ENCODE measurements around the gene SERTM1. TPM values are rescaled to one million over a fixed set of nuclear protein-coding genes. Genes with fewer than 3 reads are reported as not detected.

SERTM1 gene
- total and polyA plus RNA-seq, 10 of the 15 experiments (the other 5 are each of a cell fraction or from before 2014, with no cell fraction given) = not detected

DNA sequence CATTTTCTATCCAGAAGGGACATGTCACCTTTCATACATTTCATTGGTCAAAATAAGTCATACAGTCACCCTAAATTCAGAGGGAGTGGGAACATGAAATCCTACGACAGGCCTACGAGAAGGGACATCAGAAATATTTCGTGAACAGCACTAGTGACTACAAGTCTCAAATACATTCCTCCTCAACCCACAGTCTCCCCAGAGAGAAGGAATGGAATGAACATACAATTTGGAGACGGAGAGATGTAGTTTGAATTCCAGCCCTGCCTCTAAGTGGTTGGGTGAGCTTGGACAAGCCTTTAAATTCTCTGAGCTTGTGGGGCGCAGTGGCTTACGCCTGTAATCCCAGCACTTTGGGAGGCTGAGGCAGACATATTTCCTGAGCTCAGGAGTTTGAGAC is 9.9 kb downstream of the SERTM1 start:
- no peaks in the 10 kb centered on the region for H3K36me3 ChIP-seq (ENCODE audit: control insufficient read depth in 2 of 2, insufficient read depth in 2 of 2, low read length in 1 of 2)
- CTCF ChIA-PET = no interaction called here
- in situ Hi-C loops (cut with MboI) (no loop called here), intact Hi-C loops (cut with micrococcal nuclease; ENCODE audit: unreplicated experiment) (no loop called here)
- H4K20me1 ChIP-seq (ENCODE audit: control insufficient read depth, insufficient read depth) = no peaks in the 10 kb centered on the region
- H3K79me2 ChIP-seq (ENCODE audit: control insufficient read depth, insufficient read depth, low read length) = no peaks in the 10 kb centered on the region
- POLR2A ChIA-PET = no interaction called here
- ATAC-seq (no peak), DNase-seq (ENCODE audit: low read depth, low spot score) (no peak), FAIRE-seq (peak; percentile 7)
- whole genome bisulfite sequencing (ENCODE audit: insufficient coverage, insufficient replicate concordance, low lambda C conversion rate, missing lambda C conversion rate) = 33% methylated on average over 6 of the region's 6 CpGs
- SMC1A ChIA-PET (ENCODE audit: uncharacterized antibody, unreplicated experiment) = no interaction called here
- BruUV-seq (replicated peaks) = no TSS peak
- no peaks in the 10 kb centered on the region for H3K4me1 ChIP-seq (ENCODE audit: control insufficient read depth, insufficient read depth, low read length)
- no peak overlapping the region for H3K9ac ChIP-seq (ENCODE audit: control insufficient read depth, insufficient read depth, low read length)
- RAD21 ChIA-PET (ENCODE audit: unreplicated experiment) = no interaction called here
- H2AFZ ChIP-seq (ENCODE audit: control insufficient read depth, low read depth, low read length) = no peak overlapping the region
- H3K9me3 ChIP-seq (replicated peaks; ENCODE audit: control insufficient read depth, insufficient read depth, low read length) = no peaks in the 10 kb centered on the region
- H3K4me2 ChIP-seq (ENCODE audit: control insufficient read depth, insufficient read depth) = no peak overlapping the region
- no peak overlapping the region for H3K4me3 ChIP-seq
- H3K27ac ChIP-seq (ENCODE audit: control insufficient read depth, insufficient read depth) = no peak overlapping the region
- no peaks in the 10 kb centered on the region for H3K27me3 ChIP-seq (replicated peaks in 1 of 2; ENCODE audit: control insufficient read depth in 2 of 2, insufficient read depth in 2 of 2, low read length in 1 of 2)
- TF ChIP-seq ESRRA (IDR thresholded peaks at IDR 0.05; ENCODE audit: low read length) (no peak), SIN3A (IDR thresholded peaks at IDR 0.05; ENCODE audit: low read depth, low read length) (no peak), YBX1 (IDR thresholded peaks at IDR 0.05) (no peak), PML (IDR thresholded peaks at IDR 0.05; ENCODE audit: low read length) (no peak), HDGF (IDR thresholded peaks at IDR 0.05) (no peak), SMC3 (IDR thresholded peaks at IDR 0.05; ENCODE audit: borderline replicate concordance, low read length) (no peak), RAD51 (IDR thresholded peaks at IDR 0.05) (no peak), SIX5 (IDR thresholded peaks at IDR 0.05; ENCODE audit: low read depth, low read length, severe bottlenecking) (no peak), MXI1 (IDR thresholded peaks at IDR 0.05; ENCODE audit: low read depth, low read length) (no peak), BACH1 (IDR thresholded peaks at IDR 0.05; ENCODE audit: borderline replicate concordance) (no peak), NBN (IDR thresholded peaks at IDR 0.05) (no peak)
- TF ChIP-seq, protein P1, sequence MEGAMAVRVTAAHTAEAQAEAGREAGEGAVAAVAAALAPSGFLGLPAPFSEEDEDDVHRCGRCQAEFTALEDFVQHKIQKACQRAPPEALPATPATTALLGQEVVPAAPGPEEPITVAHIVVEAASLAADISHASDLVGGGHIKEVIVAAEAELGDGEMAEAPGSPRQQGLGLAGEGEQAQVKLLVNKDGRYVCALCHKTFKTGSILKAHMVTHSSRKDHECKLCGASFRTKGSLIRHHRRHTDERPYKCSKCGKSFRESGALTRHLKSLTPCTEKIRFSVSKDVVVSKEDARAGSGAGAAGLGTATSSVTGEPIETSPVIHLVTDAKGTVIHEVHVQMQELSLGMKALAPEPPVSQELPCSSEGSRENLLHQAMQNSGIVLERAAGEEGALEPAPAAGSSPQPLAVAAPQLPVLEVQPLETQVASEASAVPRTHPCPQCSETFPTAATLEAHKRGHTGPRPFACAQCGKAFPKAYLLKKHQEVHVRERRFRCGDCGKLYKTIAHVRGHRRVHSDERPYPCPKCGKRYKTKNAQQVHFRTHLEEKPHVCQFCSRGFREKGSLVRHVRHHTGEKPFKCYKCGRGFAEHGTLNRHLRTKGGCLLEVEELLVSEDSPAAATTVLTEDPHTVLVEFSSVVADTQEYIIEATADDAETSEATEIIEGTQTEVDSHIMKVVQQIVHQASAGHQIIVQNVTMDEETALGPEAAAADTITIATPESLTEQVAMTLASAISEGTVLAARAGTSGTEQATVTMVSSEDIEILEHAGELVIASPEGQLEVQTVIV (IDR thresholded peaks at IDR 0.05; ENCODE audit: borderline replicate concordance, partially characterized antibody) = no peak
- TF ChIP-seq, protein P2, sequence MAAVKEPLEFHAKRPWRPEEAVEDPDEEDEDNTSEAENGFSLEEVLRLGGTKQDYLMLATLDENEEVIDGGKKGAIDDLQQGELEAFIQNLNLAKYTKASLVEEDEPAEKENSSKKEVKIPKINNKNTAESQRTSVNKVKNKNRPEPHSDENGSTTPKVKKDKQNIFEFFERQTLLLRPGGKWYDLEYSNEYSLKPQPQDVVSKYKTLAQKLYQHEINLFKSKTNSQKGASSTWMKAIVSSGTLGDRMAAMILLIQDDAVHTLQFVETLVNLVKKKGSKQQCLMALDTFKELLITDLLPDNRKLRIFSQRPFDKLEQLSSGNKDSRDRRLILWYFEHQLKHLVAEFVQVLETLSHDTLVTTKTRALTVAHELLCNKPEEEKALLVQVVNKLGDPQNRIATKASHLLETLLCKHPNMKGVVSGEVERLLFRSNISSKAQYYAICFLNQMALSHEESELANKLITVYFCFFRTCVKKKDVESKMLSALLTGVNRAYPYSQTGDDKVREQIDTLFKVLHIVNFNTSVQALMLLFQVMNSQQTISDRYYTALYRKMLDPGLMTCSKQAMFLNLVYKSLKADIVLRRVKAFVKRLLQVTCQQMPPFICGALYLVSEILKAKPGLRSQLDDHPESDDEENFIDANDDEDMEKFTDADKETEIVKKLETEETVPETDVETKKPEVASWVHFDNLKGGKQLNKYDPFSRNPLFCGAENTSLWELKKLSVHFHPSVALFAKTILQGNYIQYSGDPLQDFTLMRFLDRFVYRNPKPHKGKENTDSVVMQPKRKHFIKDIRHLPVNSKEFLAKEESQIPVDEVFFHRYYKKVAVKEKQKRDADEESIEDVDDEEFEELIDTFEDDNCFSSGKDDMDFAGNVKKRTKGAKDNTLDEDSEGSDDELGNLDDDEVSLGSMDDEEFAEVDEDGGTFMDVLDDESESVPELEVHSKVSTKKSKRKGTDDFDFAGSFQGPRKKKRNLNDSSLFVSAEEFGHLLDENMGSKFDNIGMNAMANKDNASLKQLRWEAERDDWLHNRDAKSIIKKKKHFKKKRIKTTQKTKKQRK (IDR thresholded peaks at IDR 0.05; ENCODE audit: low read depth, low read length) = no peak
- TF ChIP-seq, protein P3, sequence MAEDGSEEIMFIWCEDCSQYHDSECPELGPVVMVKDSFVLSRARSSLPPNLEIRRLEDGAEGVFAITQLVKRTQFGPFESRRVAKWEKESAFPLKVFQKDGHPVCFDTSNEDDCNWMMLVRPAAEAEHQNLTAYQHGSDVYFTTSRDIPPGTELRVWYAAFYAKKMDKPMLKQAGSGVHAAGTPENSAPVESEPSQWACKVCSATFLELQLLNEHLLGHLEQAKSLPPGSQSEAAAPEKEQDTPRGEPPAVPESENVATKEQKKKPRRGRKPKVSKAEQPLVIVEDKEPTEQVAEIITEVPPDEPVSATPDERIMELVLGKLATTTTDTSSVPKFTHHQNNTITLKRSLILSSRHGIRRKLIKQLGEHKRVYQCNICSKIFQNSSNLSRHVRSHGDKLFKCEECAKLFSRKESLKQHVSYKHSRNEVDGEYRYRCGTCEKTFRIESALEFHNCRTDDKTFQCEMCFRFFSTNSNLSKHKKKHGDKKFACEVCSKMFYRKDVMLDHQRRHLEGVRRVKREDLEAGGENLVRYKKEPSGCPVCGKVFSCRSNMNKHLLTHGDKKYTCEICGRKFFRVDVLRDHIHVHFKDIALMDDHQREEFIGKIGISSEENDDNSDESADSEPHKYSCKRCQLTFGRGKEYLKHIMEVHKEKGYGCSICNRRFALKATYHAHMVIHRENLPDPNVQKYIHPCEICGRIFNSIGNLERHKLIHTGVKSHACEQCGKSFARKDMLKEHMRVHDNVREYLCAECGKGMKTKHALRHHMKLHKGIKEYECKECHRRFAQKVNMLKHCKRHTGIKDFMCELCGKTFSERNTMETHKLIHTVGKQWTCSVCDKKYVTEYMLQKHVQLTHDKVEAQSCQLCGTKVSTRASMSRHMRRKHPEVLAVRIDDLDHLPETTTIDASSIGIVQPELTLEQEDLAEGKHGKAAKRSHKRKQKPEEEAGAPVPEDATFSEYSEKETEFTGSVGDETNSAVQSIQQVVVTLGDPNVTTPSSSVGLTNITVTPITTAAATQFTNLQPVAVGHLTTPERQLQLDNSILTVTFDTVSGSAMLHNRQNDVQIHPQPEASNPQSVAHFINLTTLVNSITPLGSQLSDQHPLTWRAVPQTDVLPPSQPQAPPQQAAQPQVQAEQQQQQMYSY (CRISPR knock-in tag; IDR thresholded peaks at IDR 0.05) = no peak

Data from GM12878 (cell line).